HL-60 (cell line): ENCODE results near the gene GTF2H4.

Experiments used
- DNase-seq, 2 experiments: peaks; one replicate each; pipeline ENCODE4 v3.0.0-alpha.2; 2010 to 2020; ENCODE audit warnings: low read depth in 1 of 2, low spot score in 1 of 2
- H3K27ac ChIP-seq: fragments of 250-450 bp; sonication (Bioruptor Pico); replicated peaks from 2 replicates; pipeline ENCODE4 v1.5.1; 2020; ENCODE audit warnings: mild to moderate bottlenecking, moderate library complexity
- H3K27me3 ChIP-seq: fragments of 250-450 bp; sonication (Bioruptor Pico); 2 replicates; pipeline ENCODE4 v1.5.1; 2021; ENCODE audit warnings: mild to moderate bottlenecking, moderate library complexity; ENCODE audit not compliant: insufficient read depth, poor library complexity, severe bottlenecking
- H3K4me3 ChIP-seq: replicated peaks from 2 replicates; pipeline ENCODE4 v1.5.1; 2011; ENCODE audit warnings: mild to moderate bottlenecking, control low read depth, low read length; ENCODE audit not compliant: insufficient read depth
- GABPA ChIP-seq: IDR thresholded peaks from 2 replicates; pipeline ENCODE4 v1.6.1; 2012; ENCODE audit warnings: low read depth
- POLR2AphosphoS5 ChIP-seq: IDR thresholded peaks from 2 replicates; pipeline ENCODE4 v1.6.1; 2012; ENCODE audit warnings: low read depth
- SPI1 ChIP-seq: IDR thresholded peaks from 2 replicates; pipeline ENCODE4 v1.6.1; 2012; ENCODE audit warnings: low read depth, mild to moderate bottlenecking, borderline replicate concordance
- TF ChIP-seq, protein P1 (sequence below): IDR thresholded peaks from one replicate; pipeline ENCODE4 v1.5.1; 2011; ENCODE audit warnings: low read length, control low read depth, inconsistent platforms; ENCODE audit not compliant: insufficient read depth
- TF ChIP-seq, protein P2 (sequence below): IDR thresholded peaks from 2 replicates; pipeline ENCODE4 v1.6.1; 2012; ENCODE audit warnings: low read depth; ENCODE audit not compliant: insufficient replicate concordance

GTF2H4 gene

DNA sequence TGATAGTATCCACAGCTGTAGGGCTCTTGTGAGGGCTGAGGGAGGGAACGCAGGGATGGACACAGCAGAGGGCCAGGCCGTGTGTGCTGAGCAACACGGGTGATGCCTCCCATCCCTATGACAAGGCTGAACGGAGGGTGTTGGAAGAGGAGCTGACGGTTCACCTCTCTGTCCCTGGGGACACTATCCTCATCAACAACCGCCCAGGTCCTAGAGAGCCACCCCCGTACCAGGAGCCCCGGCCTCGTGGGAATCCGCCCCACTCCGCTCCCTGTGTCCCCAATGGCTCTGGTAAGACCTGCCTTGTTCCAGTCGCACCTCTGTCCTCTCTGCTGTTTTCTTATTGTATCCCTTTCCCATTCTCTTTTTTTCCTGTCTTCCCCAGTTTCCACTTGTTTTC is 13.6 kb upstream of the GTF2H4 start:
- no peak for DNase-seq
- Histone ChIP-seq H3K4me3 (no peak overlapping the region), H3K27ac (no peak overlapping the region), H3K27me3 (peaks cover 12% of the 10 kb centered on the region)
- TF ChIP-seq, protein P1, sequence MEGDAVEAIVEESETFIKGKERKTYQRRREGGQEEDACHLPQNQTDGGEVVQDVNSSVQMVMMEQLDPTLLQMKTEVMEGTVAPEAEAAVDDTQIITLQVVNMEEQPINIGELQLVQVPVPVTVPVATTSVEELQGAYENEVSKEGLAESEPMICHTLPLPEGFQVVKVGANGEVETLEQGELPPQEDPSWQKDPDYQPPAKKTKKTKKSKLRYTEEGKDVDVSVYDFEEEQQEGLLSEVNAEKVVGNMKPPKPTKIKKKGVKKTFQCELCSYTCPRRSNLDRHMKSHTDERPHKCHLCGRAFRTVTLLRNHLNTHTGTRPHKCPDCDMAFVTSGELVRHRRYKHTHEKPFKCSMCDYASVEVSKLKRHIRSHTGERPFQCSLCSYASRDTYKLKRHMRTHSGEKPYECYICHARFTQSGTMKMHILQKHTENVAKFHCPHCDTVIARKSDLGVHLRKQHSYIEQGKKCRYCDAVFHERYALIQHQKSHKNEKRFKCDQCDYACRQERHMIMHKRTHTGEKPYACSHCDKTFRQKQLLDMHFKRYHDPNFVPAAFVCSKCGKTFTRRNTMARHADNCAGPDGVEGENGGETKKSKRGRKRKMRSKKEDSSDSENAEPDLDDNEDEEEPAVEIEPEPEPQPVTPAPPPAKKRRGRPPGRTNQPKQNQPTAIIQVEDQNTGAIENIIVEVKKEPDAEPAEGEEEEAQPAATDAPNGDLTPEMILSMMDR, result no peak
- TF ChIP-seq, protein P2, sequence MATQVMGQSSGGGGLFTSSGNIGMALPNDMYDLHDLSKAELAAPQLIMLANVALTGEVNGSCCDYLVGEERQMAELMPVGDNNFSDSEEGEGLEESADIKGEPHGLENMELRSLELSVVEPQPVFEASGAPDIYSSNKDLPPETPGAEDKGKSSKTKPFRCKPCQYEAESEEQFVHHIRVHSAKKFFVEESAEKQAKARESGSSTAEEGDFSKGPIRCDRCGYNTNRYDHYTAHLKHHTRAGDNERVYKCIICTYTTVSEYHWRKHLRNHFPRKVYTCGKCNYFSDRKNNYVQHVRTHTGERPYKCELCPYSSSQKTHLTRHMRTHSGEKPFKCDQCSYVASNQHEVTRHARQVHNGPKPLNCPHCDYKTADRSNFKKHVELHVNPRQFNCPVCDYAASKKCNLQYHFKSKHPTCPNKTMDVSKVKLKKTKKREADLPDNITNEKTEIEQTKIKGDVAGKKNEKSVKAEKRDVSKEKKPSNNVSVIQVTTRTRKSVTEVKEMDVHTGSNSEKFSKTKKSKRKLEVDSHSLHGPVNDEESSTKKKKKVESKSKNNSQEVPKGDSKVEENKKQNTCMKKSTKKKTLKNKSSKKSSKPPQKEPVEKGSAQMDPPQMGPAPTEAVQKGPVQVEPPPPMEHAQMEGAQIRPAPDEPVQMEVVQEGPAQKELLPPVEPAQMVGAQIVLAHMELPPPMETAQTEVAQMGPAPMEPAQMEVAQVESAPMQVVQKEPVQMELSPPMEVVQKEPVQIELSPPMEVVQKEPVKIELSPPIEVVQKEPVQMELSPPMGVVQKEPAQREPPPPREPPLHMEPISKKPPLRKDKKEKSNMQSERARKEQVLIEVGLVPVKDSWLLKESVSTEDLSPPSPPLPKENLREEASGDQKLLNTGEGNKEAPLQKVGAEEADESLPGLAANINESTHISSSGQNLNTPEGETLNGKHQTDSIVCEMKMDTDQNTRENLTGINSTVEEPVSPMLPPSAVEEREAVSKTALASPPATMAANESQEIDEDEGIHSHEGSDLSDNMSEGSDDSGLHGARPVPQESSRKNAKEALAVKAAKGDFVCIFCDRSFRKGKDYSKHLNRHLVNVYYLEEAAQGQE, result no peak
- no peak for TF ChIP-seq GABPA
- TF ChIP-seq SPI1, result no peak
- TF ChIP-seq POLR2AphosphoS5, result no peak

DNA sequence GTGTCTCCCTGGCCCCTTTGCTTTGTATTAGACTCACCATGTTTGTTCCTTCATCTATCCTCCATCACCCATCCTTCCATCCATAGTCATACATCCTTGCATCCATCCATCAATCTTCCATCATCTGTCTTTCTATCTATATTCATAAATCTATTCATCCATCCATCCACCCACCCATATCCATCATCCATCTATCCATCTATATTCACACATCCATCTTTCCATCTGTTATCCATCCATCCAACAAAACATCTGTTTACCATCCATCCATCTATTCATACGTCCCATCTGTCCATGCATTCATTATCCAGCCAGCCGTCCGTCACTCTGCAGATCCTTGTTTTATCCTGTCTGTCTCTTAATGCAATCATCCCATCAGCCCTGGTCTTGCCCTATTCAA is 13.1 kb upstream of the GTF2H4 start:
- no peak for DNase-seq
- TF ChIP-seq GABPA, result no peak
- TF ChIP-seq, protein P2, result no peak
- TF ChIP-seq, protein P1, result no peak
- TF ChIP-seq POLR2AphosphoS5, result no peak
- TF ChIP-seq SPI1, result no peak

DNA sequence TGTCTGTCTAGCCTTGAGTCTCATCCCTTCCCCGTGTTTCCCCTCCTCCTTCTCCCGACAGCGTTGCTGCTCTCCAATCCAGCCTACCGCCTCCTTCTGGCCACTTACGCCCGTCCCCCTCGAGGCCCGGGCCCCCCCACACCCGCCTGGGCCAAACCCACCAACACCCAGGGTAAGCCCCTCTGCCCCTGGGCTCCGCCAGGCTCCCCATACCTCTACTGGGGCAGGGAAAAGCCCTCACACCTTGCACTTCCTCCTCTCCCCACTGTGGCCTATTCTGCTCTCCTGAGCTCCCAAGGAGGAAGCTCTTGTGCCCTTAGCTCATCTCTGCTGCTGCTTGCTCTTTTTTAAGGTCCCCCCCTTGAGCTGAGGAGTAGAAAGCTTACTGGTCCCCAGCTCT is 12.7 kb upstream of the GTF2H4 start:
- Histone ChIP-seq H3K4me3 (no peak overlapping the region), H3K27me3 (peaks cover 7% of the 10 kb centered on the region), H3K27ac (no peak overlapping the region)
- peak in 1 of 2 experiments; percentile 30 for DNase-seq
- TF ChIP-seq, protein P2, result no peak
- TF ChIP-seq SPI1, result peak; percentile 58; the same call in 1 of the 2 replicates

More for the DNA sequence above, 13.1 kb upstream of the GTF2H4 start:
- Histone ChIP-seq H3K27ac (no peak overlapping the region), H3K27me3 (peaks cover 12% of the 10 kb centered on the region), H3K4me3 (no peak overlapping the region)

DNA sequence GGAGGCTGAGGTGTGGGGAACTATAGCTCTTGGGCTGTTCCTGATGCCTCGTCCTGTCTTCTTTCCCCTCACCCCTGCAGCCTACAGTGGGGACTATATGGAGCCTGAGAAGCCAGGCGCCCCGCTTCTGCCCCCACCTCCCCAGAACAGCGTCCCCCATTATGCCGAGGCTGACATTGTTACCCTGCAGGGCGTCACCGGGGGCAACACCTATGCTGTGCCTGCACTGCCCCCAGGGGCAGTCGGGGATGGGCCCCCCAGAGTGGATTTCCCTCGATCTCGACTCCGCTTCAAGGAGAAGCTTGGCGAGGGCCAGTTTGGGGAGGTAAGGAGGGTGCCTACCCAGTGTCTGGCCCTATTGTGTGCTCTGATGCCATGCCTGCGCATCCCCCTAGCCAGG is 11.5 kb upstream of the GTF2H4 start:
- no peak overlapping the region for H3K4me3 ChIP-seq
- DNase-seq, result no peak
- H3K27me3 ChIP-seq, result peaks cover 7% of the 10 kb centered on the region
- TF ChIP-seq, protein P2, result no peak
- TF ChIP-seq, protein P1, result no peak
- H3K27ac ChIP-seq, result no peak overlapping the region
